ENCODE measurements around the gene SNX32.
"Not testable (repeated sequence)": the region's sequence is repeated elsewhere in the genome, so short reads cannot be mapped to it uniquely, and the experiment has no call there.

Gene SNX32

GRCh38 chr11:65822776-65823528, 10.8 kb upstream of the SNX32 start:
- in situ Hi-C loops (cut with MboI; ENCODE audit: low sequenced_read_pairs), result no loop called here

- in situ Hi-C loops (cut with MboI; ENCODE audit: low sequenced_read_pairs), result no loop called here
Observed at GRCh38 chr11:65826984-65827735, 6.6 kb upstream of the SNX32 start.

- in situ Hi-C loops (cut with MboI; ENCODE audit: low sequenced_read_pairs), result no loop called here
Observed at GRCh38 chr11:65829459-65829858, 4.3 kb upstream of the SNX32 start.

- in situ Hi-C loops (cut with MboI; ENCODE audit: low sequenced_read_pairs), result not testable (repeated sequence)
Observed at GRCh38 chr11:65832231-65832630, 1.5 kb upstream of the SNX32 start.

- in situ Hi-C loops (cut with MboI; ENCODE audit: low sequenced_read_pairs), result no loop called here
Observed at GRCh38 chr11:65834202-65834601, 439 bp downstream of the SNX32 start.

- in situ Hi-C loops (cut with MboI; ENCODE audit: low sequenced_read_pairs), result no loop called here
Observed at GRCh38 chr11:65842144-65842543, 8.4 kb downstream of the SNX32 start.

GRCh38 chr11:65843811-65844210, 10.0 kb downstream of the SNX32 start:
- in situ Hi-C loops (cut with MboI; ENCODE audit: low sequenced_read_pairs), result no loop called here

GRCh38 chr11:65844231-65844872, 10.6 kb downstream of the SNX32 start:
- in situ Hi-C loops (cut with MboI; ENCODE audit: low sequenced_read_pairs), result no loop called here

GRCh38 chr11:65847746-65848145, 14.0 kb downstream of the SNX32 start:
- in situ Hi-C loops (cut with MboI; ENCODE audit: low sequenced_read_pairs), result no loop called here

GRCh38 chr11:65848693-65849092, 14.9 kb downstream of the SNX32 start:
- in situ Hi-C loops (cut with MboI; ENCODE audit: low sequenced_read_pairs), result not testable (repeated sequence)

- in situ Hi-C loops (cut with MboI; ENCODE audit: low sequenced_read_pairs), result no loop called here
Observed at GRCh38 chr11:65849366-65849765, 15.6 kb downstream of the SNX32 start.

- in situ Hi-C loops (cut with MboI; ENCODE audit: low sequenced_read_pairs), result no loop called here
Observed at GRCh38 chr11:65849771-65850216, 16.0 kb downstream of the SNX32 start.

- in situ Hi-C loops (cut with MboI; ENCODE audit: low sequenced_read_pairs), result no loop called here
Observed at GRCh38 chr11:65850217-65851082, 16.7 kb downstream of the SNX32 start.

- in situ Hi-C loops (cut with MboI; ENCODE audit: low sequenced_read_pairs), result no loop called here
Observed at GRCh38 chr11:65851083-65851579, 17.4 kb downstream of the SNX32 start.

- in situ Hi-C loops (cut with MboI; ENCODE audit: low sequenced_read_pairs), result no loop called here
Observed at GRCh38 chr11:65851811-65852507, 18.2 kb downstream of the SNX32 start.

GRCh38 chr11:65852508-65853245, 18.9 kb downstream of the SNX32 start:
- in situ Hi-C loops (cut with MboI; ENCODE audit: low sequenced_read_pairs), result no loop called here

- in situ Hi-C loops (cut with MboI; ENCODE audit: low sequenced_read_pairs), result no loop called here
Observed at GRCh38 chr11:65853246-65853979, 19.6 kb downstream of the SNX32 start.

GRCh38 chr11:65854161-65854592, 20.4 kb downstream of the SNX32 start:
- in situ Hi-C loops (cut with MboI; ENCODE audit: low sequenced_read_pairs), result no loop called here

All from hTERT RPE-1 (cell line).